ENCODE measurements around the gene NPHP1. TPM values are rescaled to one million over a fixed set of nuclear protein-coding genes. Genes with fewer than 3 reads are reported as not detected.

Gene NPHP1
- total RNA-seq, 4 donors from 2014 or later: 11.0 to 23.3 (median 12.8) TPM

DNA sequence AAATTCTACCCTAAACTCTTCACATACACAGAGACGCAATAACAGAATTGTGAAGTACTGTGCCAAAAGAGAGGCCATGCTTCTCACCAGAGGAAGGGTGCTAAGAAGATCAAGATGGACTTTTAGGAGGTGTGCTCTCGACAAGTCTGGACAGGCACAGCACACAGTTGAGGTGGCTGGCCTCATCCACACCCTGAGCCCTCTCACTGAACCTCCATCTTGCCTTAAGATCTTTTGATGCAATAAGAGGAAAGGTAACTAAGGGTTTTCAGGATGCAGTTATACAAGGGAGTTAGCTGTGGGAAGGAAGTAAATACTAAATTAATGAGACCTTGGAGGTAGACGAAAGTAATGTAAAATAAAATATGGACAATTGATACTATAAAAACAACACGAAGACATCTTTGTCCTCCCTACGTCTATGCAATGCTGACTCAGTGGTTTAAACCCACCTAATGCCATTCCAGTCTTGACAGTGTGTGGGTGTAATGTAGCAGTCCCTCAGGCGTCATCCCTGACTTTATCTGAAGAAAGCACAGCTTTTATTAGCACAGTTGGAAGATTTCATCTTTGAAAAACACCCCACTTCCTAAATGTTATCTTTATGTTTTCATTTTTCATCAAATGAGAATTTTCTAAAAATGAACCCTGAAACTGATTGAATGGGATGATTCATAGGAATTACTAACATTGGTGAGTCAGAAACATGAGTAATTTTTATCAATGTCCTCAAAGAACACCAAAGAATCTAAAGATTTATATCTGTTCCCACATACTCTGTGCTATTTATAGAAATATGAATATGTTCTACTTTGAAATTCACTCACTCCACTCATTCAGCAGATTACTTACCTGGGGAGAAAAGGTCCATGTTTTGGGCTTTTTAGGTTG is 55.2 kb downstream of the NPHP1 start:
- Histone ChIP-seq H3K27ac (no peak overlapping the region), H3K36me3 (no peaks in the 10 kb centered on the region), H3K4me1 (no peaks in the 10 kb centered on the region), H3K27me3 (no peaks in the 10 kb centered on the region), H3K4me3 (replicated peaks in 1 of 3) (no peak overlapping the region), H3K9me3 (no peaks in the 10 kb centered on the region)
- 69 to 80% methylated on average over 6 of the region's 6 CpGs for WGBS, 2 donors
- intact Hi-C loops (cut with DNase I): no loop called here
- no peak for DNase-seq
- TF ChIP-seq POLR2A (IDR thresholded peaks at IDR 0.05): no peak
- TF ChIP-seq CTCF (IDR thresholded peaks at IDR 0.05): no peak

DNA sequence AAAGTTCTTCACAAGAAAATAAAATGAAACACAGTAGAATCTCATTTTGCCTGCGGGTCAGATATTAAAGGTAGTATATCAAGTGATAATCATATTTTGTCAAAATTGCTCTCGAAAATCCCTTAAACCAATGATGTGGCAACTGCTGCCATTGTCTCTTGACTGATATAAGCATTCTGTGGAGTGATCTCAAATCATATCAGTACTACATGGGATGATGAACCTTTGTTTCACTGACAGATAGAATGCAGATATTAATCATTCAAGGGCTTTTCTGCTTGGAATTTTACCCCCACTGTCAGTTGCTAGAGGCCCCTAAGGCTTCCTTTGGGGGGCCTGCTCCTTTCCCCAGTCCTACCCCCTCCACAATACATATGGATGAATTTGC is 57.9 kb downstream of the NPHP1 start:
- Histone ChIP-seq H3K9me3 (no peaks in the 10 kb centered on the region), H3K27ac (no peak overlapping the region), H3K36me3 (no peaks in the 10 kb centered on the region), H3K4me3 (replicated peaks in 1 of 3) (no peak overlapping the region), H3K27me3 (no peaks in the 10 kb centered on the region), H3K4me1 (no peaks in the 10 kb centered on the region)
- DNase-seq: no peak
- TF ChIP-seq CTCF (IDR thresholded peaks at IDR 0.05) (no peak), POLR2A (IDR thresholded peaks at IDR 0.05) (no peak)
- intact Hi-C loops (cut with DNase I): no loop called here
- 88 to 96% methylated on average over 2 of the region's 2 CpGs for WGBS, 2 donors

DNA sequence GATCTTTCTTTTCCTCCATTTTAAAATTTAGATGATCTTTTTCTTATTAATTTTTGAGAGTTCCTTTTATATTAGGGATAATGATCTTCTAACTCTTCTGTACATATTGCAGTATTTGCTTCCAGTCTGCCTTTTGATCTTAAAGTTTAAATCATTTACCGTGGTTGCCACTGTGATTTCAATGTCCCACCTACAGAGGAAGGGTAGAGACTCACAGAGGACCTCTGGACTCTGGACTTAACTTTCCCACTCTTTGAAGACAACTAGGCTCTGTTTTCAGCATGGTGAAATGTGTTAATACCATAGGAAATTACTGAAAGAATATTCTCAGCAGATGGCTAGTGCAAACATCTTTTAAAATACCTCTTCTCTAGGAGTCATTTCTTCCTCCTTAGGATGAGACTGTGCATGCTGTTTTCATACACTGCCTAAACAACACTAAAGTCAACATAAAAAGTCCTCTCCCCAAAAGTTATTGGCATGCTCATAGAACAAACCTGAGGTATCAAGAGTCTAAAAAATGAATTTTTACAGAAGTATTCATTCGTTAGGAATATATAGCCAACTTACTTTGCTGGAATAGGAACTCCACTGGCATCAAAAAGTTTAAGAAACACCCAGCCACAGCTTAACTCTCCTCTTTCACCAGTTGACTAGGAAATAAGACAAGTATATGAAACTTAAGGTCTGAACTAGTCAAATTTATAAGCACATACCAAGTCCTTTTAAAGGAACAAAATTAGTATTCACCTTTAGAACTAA is 58.4 kb downstream of the NPHP1 start:
- Histone ChIP-seq H3K27me3 (no peaks in the 10 kb centered on the region), H3K9me3 (no peaks in the 10 kb centered on the region), H3K4me3 (replicated peaks in 1 of 3) (no peak overlapping the region), H3K27ac (no peak overlapping the region), H3K36me3 (no peaks in the 10 kb centered on the region), H3K4me1 (no peaks in the 10 kb centered on the region)
- intact Hi-C loops (cut with DNase I): no loop called here
- WGBS, 2 donors: 92 to 99% methylated on average over 2 of the region's 2 CpGs
- TF ChIP-seq CTCF (IDR thresholded peaks at IDR 0.05) (no peak), POLR2A (IDR thresholded peaks at IDR 0.05) (no peak)
- DNase-seq: no peak

DNA sequence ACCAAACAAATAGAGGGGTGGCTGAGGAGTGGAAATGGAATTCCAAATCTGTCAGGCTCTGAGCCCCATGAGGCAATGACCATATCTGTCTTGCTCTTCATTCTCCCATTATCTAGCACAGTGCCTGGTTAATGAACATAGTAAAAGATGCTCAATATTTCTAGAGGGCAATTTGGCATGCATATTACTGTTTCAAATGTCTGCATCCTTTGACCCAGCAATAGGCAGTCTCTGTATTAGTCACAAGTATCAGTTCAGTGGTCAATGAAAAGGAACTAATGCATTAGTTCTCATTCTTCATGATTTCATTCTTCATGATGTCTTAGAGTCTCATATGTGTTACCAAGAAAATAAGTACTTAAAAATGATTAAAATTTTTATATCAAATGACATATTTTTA is 60.8 kb downstream of the NPHP1 start:
- Histone ChIP-seq H3K36me3 (no peaks in the 10 kb centered on the region), H3K4me1 (no peaks in the 10 kb centered on the region), H3K4me3 (replicated peaks in 1 of 3) (no peak overlapping the region), H3K9me3 (no peaks in the 10 kb centered on the region), H3K27ac (no peak overlapping the region), H3K27me3 (no peaks in the 10 kb centered on the region)
- no peak for DNase-seq
- TF ChIP-seq CTCF (IDR thresholded peaks at IDR 0.05) (no peak), POLR2A (IDR thresholded peaks at IDR 0.05) (no peak)
- intact Hi-C loops (cut with DNase I): no loop called here

- intact Hi-C loops (cut with DNase I): no loop called here
- 85 to 94% methylated on average over 1 of the region's 1 CpG for WGBS, 2 donors
- H3K4me1 ChIP-seq: no peaks in the 10 kb centered on the region
These were observed 64.4 kb downstream of the NPHP1 start for GRCh38 chr2:110140401-110140800.

More at GRCh38 chr2:110140401-110140800, 64.4 kb downstream of the NPHP1 start:
- no peaks in the 10 kb centered on the region for H3K27me3 ChIP-seq
- DNase-seq: no peak
- H3K27ac ChIP-seq: no peak overlapping the region
- H3K36me3 ChIP-seq: no peaks in the 10 kb centered on the region
- H3K4me3 ChIP-seq (replicated peaks in 1 of 3): no peak overlapping the region
- H3K9me3 ChIP-seq: no peaks in the 10 kb centered on the region
- no peak for TF ChIP-seq CTCF (IDR thresholded peaks at IDR 0.05)
- TF ChIP-seq POLR2A (IDR thresholded peaks at IDR 0.05): no peak
